Measurements from ENCODE around the gene GRB10. TPM values are rescaled to one million over a fixed set of nuclear protein-coding genes. Genes with fewer than 3 reads are reported as not detected.

Gene GRB10
- total RNA-seq, 4 donors from 2014 or later = 37.1 to 109 (median 74.0) TPM

GRCh38 chr7:50564171-50564570 is 218.5 kb downstream of the GRB10 start:
- no peak for TF ChIP-seq CTCF (IDR thresholded peaks at IDR 0.05; ENCODE audit: low read depth)

GRCh38 chr7:50562136-50562535 is 220.6 kb downstream of the GRB10 start:
- no peak for TF ChIP-seq CTCF (IDR thresholded peaks at IDR 0.05; ENCODE audit: low read depth)

GRCh38 chr7:50560865-50561351 is 221.8 kb downstream of the GRB10 start:
- TF ChIP-seq CTCF (IDR thresholded peaks at IDR 0.05; ENCODE audit: low read depth) = no peak

- TF ChIP-seq CTCF (IDR thresholded peaks at IDR 0.05; ENCODE audit: low read depth) = no peak
Observed at GRCh38 chr7:50559881-50560280, 222.8 kb downstream of the GRB10 start.

- no peak for TF ChIP-seq CTCF (IDR thresholded peaks at IDR 0.05; ENCODE audit: low read depth)
Observed at GRCh38 chr7:50558294-50559053, 224.2 kb downstream of the GRB10 start.

- no peak for TF ChIP-seq CTCF (IDR thresholded peaks at IDR 0.05; ENCODE audit: low read depth)
Observed at GRCh38 chr7:50557099-50557498, 225.6 kb downstream of the GRB10 start.

GRCh38 chr7:50556247-50556991 is 226.3 kb downstream of the GRB10 start:
- no peak for TF ChIP-seq CTCF (IDR thresholded peaks at IDR 0.05; ENCODE audit: low read depth)

Data from subcutaneous adipose tissue (tissue), 4 donors.